ENCODE results near the gene SELENOW. TPM values are rescaled to one million over a fixed set of nuclear protein-coding genes. Genes with fewer than 3 reads are reported as not detected.
"Not testable (repeated sequence)": the region's sequence is repeated elsewhere in the genome, so short reads cannot be mapped to it uniquely, and the experiment has no call there.

The SELENOW gene
- total RNA-seq, 4 donors from 2014 or later, result 173 to 1,323 (median 512) TPM

DNA sequence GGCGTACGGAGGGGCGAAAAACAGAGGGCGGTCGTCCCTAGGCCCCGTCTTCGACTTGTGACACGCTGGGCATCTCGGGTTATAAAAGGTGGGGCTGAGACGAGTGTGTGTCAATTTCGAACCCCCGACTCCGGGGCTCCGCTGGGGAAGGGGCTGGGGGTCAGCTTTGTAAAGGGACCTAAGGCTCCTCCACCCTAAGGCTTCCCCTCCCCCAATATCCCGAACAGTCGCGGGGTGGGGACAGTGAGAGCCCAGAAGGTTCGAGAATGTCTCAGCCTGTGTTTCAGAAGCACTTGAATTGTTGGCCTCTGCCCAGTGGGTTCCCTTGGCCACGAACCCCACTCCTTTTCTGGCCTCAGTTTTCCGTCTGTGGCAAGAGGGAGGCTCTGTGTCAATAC is 450 bp downstream of the SELENOW start:
- H3K4me3 ChIP-seq, result peak overlapping the region; percentile 79 to 92
- no peaks in the 10 kb centered on the region for H3K27me3 ChIP-seq
- H3K4me1 ChIP-seq, result peaks cover 0 to 10% of the 10 kb centered on the region in 2 donors
- H3K27ac ChIP-seq, result peak overlapping the region; percentile 97 to 99
- no peaks in the 10 kb centered on the region for H3K36me3 ChIP-seq
- no peaks in the 10 kb centered on the region for H3K9me3 ChIP-seq
- no peak for TF ChIP-seq POLR2A (IDR thresholded peaks at IDR 0.05)
- TF ChIP-seq, protein P1, sequence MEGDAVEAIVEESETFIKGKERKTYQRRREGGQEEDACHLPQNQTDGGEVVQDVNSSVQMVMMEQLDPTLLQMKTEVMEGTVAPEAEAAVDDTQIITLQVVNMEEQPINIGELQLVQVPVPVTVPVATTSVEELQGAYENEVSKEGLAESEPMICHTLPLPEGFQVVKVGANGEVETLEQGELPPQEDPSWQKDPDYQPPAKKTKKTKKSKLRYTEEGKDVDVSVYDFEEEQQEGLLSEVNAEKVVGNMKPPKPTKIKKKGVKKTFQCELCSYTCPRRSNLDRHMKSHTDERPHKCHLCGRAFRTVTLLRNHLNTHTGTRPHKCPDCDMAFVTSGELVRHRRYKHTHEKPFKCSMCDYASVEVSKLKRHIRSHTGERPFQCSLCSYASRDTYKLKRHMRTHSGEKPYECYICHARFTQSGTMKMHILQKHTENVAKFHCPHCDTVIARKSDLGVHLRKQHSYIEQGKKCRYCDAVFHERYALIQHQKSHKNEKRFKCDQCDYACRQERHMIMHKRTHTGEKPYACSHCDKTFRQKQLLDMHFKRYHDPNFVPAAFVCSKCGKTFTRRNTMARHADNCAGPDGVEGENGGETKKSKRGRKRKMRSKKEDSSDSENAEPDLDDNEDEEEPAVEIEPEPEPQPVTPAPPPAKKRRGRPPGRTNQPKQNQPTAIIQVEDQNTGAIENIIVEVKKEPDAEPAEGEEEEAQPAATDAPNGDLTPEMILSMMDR (IDR thresholded peaks at IDR 0.05), result no peak
- intact Hi-C loops (cut with DNase I; ENCODE audit: low total_unique reads), result no loop called here
- DNase-seq, result peak; percentile 52 to 60

- TF ChIP-seq, protein P1 (IDR thresholded peaks at IDR 0.05), result no peak
- TF ChIP-seq POLR2A (IDR thresholded peaks at IDR 0.05), result peak in 1 of 2 donors; percentile 31
- peaks cover 0 to 10% of the 10 kb centered on the region in 2 donors for H3K4me1 ChIP-seq
- peak overlapping the region; percentile 97 to 99 for H3K27ac ChIP-seq
- H3K36me3 ChIP-seq, result no peaks in the 10 kb centered on the region
- intact Hi-C loops (cut with DNase I; ENCODE audit: low total_unique reads), result loop anchor here (10.0 kb wide), 1 partner anchor 65 kb away; the partner anchor contains the start of gene EHD2
- peak; percentile 68 to 73 for DNase-seq
- no peaks in the 10 kb centered on the region for H3K27me3 ChIP-seq
- H3K9me3 ChIP-seq, result no peaks in the 10 kb centered on the region
- H3K4me3 ChIP-seq, result peak overlapping the region; percentile 79 to 92
Measured at GRCh38 chr19:47779524-47780214, 1.2 kb downstream of the SELENOW start.

GRCh38 chr19:47780215-47780551 is 1.7 kb downstream of the SELENOW start:
- Histone ChIP-seq H3K4me1 (peaks cover 0 to 10% of the 10 kb centered on the region in 2 donors), H3K27me3 (no peaks in the 10 kb centered on the region), H3K4me3 (peak overlapping the region; percentile 79 to 92), H3K27ac (peak overlapping the region; percentile 97 to 99), H3K36me3 (no peaks in the 10 kb centered on the region), H3K9me3 (no peaks in the 10 kb centered on the region)
- DNase-seq, result no peak
- intact Hi-C loops (cut with DNase I; ENCODE audit: low total_unique reads), result loop anchor here (10.0 kb wide), 1 partner anchor 65 kb away; the partner anchor contains the start of gene EHD2
- TF ChIP-seq POLR2A (IDR thresholded peaks at IDR 0.05), result no peak
- TF ChIP-seq, protein P1 (IDR thresholded peaks at IDR 0.05), result no peak

- Histone ChIP-seq H3K36me3 (no peaks in the 10 kb centered on the region), H3K27me3 (no peaks in the 10 kb centered on the region), H3K27ac (peak overlapping the region; percentile 33 to 99), H3K4me3 (no peak overlapping the region), H3K4me1 (peaks cover 0 to 10% of the 10 kb centered on the region in 2 donors), H3K9me3 (no peaks in the 10 kb centered on the region)
- intact Hi-C loops (cut with DNase I; ENCODE audit: low total_unique reads), result loop anchor here (10.0 kb wide), 1 partner anchor 67 kb away; the partner anchor contains the start of gene EHD2
- peak; percentile 63 to 65 for DNase-seq
- TF ChIP-seq, protein P1 (IDR thresholded peaks at IDR 0.05), result no peak
- TF ChIP-seq POLR2A (IDR thresholded peaks at IDR 0.05), result no peak
Measured at GRCh38 chr19:47781590-47782262, 3.2 kb downstream of the SELENOW start.

GRCh38 chr19:47786566-47786965 is 8.1 kb downstream of the SELENOW start:
- TF ChIP-seq, protein P1 (IDR thresholded peaks at IDR 0.05), result no peak
- TF ChIP-seq POLR2A (IDR thresholded peaks at IDR 0.05), result no peak
- Histone ChIP-seq H3K4me1 (peaks cover 0 to 4% of the 10 kb centered on the region in 2 donors), H3K4me3 (no peak overlapping the region), H3K27ac (no peak overlapping the region), H3K36me3 (no peaks in the 10 kb centered on the region), H3K27me3 (no peaks in the 10 kb centered on the region), H3K9me3 (no peaks in the 10 kb centered on the region)
- DNase-seq, result no peak
- intact Hi-C loops (cut with DNase I; ENCODE audit: low total_unique reads), result loop anchor here (10.0 kb wide), 1 partner anchor 72 kb away; the partner anchor contains the start of gene EHD2

GRCh38 chr19:47787307-47787706 is 8.8 kb downstream of the SELENOW start:
- not testable (repeated sequence) for H3K27me3 ChIP-seq, H3K9me3 ChIP-seq, H3K4me1 ChIP-seq, H3K27ac ChIP-seq, DNase-seq, H3K4me3 ChIP-seq, H3K36me3 ChIP-seq
- intact Hi-C loops (cut with DNase I; ENCODE audit: low total_unique reads), result loop anchor here (10.0 kb wide), 1 partner anchor 73 kb away; the partner anchor contains the start of gene EHD2

GRCh38 chr19:47789811-47790210 is 11.3 kb downstream of the SELENOW start:
- not testable (repeated sequence) for H3K36me3 ChIP-seq, H3K4me1 ChIP-seq, H3K9me3 ChIP-seq, H3K27ac ChIP-seq, H3K4me3 ChIP-seq, DNase-seq, H3K27me3 ChIP-seq
- intact Hi-C loops (cut with DNase I; ENCODE audit: low total_unique reads), result loop anchor here (10.0 kb wide), 1 partner anchor 75 kb away; the partner anchor contains the start of gene EHD2
